GM10847 (cell line): ENCODE results near the gene KBTBD2.

Experiments used
- POLR2A ChIP-seq: IDR thresholded peaks from 2 replicates; pipeline ENCODE4 v1.6.1; 2011; ENCODE audit not compliant: insufficient read length; ENCODE audit errors: extremely low read depth

The KBTBD2 gene

DNA sequence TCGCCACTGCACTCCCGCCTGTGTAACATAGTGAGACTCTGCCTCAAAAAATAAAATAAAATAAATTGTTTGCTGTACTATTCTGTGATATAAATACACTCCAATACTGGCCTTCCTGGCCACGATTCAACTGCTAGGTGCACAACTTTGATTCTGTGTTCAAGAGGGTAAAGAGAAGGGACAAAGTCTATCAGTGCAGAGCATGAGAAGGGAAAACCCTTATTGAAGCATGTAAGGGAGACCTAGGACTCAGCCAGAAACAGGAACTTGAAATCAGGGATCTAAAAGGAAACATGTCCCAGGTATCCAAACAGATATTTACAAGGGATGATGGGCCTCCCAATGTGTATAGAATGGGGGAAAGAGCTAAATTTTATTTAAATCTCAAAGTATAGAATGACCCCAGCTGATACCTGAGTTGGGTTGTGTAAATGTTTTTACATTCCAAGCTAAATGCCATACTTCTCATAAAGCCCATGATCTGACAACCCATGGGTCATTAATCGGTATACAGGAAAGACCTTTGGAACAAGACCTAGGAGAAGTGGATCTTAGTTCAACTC, 9.0 kb upstream of the KBTBD2 start:
- no peak for TF ChIP-seq POLR2A

DNA sequence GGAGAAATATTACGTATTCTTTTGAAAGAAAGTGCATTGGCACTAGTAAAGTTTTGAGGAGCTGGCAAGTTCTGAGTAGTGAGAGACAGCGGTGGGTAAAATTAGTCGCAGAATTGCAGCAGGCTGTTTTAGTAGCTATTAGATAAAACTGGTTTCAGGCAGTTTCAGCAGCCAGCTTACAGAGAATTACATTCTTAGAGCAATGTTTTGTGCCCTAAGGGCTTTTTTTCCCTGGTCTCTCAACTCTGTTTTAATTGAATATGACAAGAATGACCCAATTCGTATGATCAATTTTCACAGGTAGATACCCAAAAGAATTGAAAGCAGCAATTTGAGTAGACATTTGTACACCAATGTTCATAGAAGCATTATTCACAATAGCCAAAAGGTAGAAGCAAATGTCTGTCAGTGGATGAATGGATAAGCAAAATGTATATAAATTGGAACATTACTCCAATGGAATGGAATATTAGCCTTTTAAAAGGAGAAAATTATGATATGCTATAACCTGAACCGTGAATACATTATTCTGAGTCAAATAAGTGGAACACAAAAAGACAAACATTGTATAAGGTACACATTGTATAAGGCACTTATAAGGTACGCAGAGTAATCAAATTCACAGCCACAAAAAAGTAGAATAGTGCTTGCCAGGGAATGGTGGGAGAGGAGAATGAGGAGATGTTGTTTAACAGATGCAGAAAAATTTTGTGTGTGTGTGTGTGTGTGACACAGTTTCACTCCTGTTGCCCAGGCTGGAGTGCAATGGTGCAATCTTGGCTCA, 5.2 kb upstream of the KBTBD2 start:
- no peak for TF ChIP-seq POLR2A

DNA sequence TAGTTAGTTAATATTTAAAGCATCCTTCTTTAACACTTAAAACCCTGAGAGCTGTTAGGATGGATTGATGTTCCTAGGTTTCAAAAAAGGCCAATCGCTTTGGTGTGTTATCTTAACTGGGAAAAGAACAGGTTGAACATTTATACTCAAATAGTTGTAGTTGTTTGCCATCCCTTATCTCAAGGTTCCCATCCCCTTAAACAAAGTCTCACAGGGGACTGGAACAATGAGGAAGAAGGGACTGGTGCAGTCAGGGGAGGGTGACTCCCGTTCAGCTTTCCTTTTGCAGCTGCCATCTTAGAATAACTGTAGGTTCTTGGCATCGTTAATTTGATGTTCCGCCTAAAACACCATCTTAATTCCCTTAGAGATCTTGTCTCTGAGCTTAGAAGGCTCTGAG, 2.6 kb upstream of the KBTBD2 start:
- no peak for TF ChIP-seq POLR2A

- TF ChIP-seq POLR2A = no peak
Measured at GRCh38 chr7:32893722-32894121, 2.2 kb upstream of the KBTBD2 start.

DNA sequence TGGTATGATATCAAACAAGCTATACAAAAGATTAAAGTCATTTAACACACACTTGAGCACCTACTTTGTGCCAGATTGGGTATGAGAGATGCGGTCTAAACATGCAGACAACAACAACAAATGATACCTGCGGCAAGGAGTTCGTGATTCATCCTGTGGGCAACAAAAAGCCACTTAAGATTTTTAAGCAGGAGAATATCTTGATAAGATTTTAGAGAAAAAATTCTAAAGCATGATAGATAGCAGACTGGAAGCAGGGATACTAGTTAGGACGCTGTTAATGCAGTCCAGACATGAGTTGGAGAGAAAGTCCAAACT, 1.6 kb upstream of the KBTBD2 start:
- no peak for TF ChIP-seq POLR2A

DNA sequence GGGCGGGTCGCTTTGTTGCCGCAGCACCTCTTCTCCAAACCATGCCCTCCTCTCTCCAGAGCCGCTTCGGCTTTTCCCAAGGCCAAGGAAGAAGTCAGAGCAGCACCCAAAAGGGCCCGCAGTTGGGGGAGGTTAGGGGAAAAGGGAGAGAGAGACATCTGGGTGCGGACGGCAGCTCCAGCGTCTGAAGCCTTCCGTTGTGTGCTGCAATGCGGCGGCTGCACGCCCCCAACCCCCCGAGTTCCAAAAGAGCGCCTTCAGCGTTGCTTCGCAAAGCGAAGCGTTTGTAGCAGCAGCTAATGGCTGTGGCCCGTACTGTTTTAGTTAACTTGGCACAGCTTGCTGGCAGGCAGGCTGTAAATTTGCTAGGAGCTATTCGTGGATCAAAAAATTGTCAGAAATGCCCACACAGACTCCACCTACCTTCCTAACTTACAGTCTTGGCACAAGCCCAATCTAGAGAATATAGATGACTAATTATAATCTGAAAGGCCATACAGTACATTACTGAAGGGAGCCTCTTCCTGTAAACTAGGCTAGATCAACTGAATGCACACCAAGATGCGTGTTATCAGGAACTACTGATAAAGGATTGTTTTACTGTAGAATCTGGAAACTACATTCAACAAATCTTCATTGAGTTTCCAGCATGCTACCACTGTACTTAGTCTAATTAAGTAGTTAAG, 1.1 kb upstream of the KBTBD2 start:
- TF ChIP-seq POLR2A = no peak

DNA sequence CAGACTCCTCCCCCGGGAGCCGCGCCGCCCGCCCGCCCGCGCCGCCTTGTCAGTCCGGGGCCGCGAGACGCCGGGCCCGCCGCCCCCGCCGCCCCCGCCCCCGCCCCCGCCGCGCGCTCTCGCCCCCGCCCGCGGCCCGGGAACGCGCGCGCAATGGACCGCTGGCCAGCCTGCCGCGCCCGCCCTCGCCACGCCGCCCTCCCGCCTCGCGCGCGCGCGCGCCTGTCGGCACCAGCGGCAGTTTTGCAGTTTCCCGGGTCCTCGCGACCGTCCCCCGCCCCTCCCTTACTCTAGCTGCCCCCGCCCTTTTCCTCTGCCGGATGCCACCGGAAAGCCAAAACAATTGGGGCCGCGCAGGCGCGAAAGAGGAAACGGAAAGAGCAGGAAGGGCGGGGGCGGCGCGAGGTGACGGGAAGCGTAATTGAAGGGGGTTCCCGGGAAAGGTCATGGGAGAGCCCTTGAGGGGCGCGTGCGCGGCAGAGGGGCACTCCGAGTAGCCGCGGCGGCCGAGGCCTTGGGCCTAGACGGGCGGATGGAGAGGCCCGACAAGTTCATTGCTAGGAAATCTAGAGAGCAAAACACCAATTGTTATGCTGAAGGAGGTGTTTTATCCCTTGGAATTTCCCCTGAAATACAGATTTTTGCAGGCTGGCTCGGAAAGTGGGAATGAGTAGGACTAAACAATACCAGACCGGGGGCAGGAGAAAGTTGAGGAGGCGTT, 400 bp upstream of the KBTBD2 start:
- TF ChIP-seq POLR2A = peak; percentile 77

- no peak for TF ChIP-seq POLR2A
Measured at GRCh38 chr7:32890793-32891042, 842 bp downstream of the KBTBD2 start.

GRCh38 chr7:32890010-32890792, 1.4 kb downstream of the KBTBD2 start:
- no peak for TF ChIP-seq POLR2A

- TF ChIP-seq POLR2A = no peak
Measured at GRCh38 chr7:32888505-32888904, 3.1 kb downstream of the KBTBD2 start.

GRCh38 chr7:32887395-32887794, 4.2 kb downstream of the KBTBD2 start:
- no peak for TF ChIP-seq POLR2A

DNA sequence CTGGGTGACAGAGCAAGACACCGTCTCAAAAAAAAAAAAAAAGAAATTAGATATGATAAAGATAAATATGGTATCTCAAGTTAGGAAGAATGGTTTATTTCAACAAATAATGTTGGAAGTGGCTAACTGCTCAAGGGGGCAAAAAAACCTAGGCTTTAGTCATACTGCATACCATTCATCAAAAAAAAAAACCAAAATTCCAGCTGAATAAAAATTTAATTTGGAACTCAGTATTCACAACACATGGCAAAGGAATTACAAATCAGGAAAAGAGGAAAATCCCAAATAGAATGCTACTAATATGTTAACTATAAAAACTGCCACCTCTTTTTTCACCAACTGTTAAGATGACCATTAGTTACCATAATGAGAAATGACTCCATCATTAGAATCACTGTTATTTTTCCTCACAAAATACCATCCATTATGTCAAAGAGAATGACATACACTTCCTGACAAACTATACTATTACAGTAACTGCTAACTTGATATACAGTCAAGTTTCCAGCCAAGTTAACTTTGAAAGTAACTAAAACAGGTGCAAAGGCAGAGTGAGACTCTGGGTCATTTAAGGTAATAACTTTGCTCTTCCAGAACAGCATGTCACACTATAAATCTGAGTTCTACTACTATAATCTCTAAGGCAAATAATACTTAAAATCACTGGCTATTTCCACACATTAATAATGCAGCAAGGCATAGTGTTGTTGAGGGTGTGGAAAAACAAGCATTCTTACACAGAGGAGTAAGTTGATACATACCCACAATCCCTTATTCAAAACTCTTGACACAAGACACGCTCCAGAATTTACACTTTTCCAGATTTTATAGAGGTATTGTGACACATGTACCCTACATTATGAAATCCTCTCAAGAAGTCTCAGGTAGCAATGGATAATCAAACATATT, 10.2 kb downstream of the KBTBD2 start:
- no peak for TF ChIP-seq POLR2A

DNA sequence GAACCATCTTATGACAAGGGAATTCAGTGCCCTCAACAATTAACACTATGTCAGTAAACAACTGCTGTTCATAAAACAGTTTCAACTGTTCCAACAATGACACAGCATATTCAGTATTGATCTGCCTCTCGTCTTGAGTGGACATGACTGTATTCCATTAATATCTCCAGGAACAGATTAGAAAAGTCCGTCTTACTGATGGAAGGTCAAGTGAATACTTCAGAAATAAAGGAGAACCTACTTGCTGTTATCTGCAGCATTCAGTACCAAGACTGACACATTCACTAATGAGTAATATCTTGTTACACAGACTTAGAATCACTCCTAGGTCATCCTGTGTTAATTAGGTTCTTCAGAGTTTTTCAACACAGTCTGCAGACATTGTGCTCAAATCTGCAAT, 12.1 kb downstream of the KBTBD2 start:
- TF ChIP-seq POLR2A = no peak

GRCh38 chr7:32872421-32872820, 19.1 kb downstream of the KBTBD2 start:
- no peak for TF ChIP-seq POLR2A
